Activated naive CD4-positive, alpha-beta T cell treated with anti-CD3 and anti-CD28 coated beads for 36 hours (primary cell): Measurements from ENCODE around the gene RAP2A. TPM values are rescaled to one million over a fixed set of nuclear protein-coding genes. Genes with fewer than 3 reads are reported as not detected.

Experiments
- CTCF ChIA-PET: fragments of 350-600 bp; sonication (Branson Sonifier 250); formaldehyde crosslinking; loops from one replicate; lab custom pipeline; 2021; ENCODE audit warnings: antibody characterized with exemption; lab: Charles Lee
- DNase-seq: peaks from one replicate; pipeline ENCODE4 v3.0.0-alpha.2; 2020
- H3K27ac Mint-ChIP-seq: one replicate; pipeline ENCODE4 v1.8.0; 2021; ENCODE audit warnings: mild to moderate bottlenecking, mixed read lengths
- H3K27me3 Mint-ChIP-seq: one replicate; pipeline ENCODE4 v1.8.0; 2021; ENCODE audit warnings: low read depth, mixed read lengths
- H3K36me3 Mint-ChIP-seq: one replicate; pipeline ENCODE4 v1.8.0; 2021; ENCODE audit warnings: low read depth, mixed read lengths
- H3K4me1 Mint-ChIP-seq: one replicate; pipeline ENCODE4 v1.8.0; 2021; ENCODE audit warnings: low read depth, mixed read lengths
- H3K4me3 Mint-ChIP-seq: one replicate; pipeline ENCODE4 v1.8.0; 2021; ENCODE audit warnings: mild to moderate bottlenecking, moderate library complexity, mixed read lengths
- H3K9me3 Mint-ChIP-seq: one replicate; pipeline ENCODE4 v1.8.0; 2021; ENCODE audit warnings: mixed read lengths
- intact Hi-C: fragments of 100-400 bp; cut with micrococcal nuclease; formaldehyde crosslinking; loops from one replicate; pipeline ENCODE4 v1.15.1; 2023
- total RNA-seq, 2 experiments: library from RNA; stranded (reverse); gene quantifications; one replicate each; pipeline ENCODE4 v1.2.3, GENCODE V29; 2021

RAP2A gene
- 10 to 100 TPM in 1 of 2 experiments, 1 to 10 TPM in 1; 9.9 to 10.8 TPM for total RNA-seq

DNA sequence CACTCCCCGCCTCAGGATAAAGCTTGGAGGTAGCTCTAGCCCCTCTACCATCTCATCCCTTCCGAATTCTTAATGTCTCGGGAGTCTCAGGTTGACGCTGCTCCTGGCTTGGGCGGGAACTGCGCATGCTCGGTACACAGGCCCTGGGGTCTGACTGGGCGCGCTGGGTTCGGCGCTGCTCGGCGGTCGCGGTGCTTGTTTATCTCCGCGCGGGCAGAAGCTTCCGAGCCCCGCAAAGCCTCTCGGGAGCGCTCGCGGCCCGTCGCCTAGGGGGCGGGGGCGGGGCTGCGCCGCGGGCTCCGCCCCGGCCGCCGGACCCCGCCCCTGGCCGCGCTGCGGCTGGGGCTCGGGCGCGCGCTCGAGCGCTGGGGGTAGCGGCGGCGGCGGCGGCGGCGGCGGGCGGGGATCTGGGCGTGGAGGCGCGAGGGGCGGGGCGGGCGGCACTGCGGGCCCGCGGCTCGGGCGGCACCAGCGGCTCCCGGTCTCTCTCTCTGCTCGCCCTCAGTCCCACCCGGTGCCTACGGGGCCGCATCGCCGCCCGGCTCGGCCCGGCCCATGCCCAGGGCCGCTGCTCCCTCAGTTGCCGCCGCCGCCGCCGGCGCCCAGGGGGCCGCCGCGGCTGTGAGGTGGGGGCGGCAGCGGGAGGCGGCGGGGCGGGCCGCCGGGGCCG is at the start of gene RAP2A:
Gene RAP2A (plus strand): TSS at position 443 of the 670 bp plus-strand sequence. CDS start 302 bp downstream, outside the sequence.
- Mint-ChIP-seq H3K4me1 (peaks cover 22% of the 10 kb centered on the region), H3K27me3 (no peaks in the 10 kb centered on the region), H3K36me3 (no peaks in the 10 kb centered on the region), H3K27ac (peak within 1 kb of the TSS; percentile 95), H3K4me3 (peak within 1 kb of the TSS; percentile 86), H3K9me3 (no peaks in the 10 kb centered on the region)
- CTCF ChIA-PET: interaction anchor here (0.7 to 1.5 kb wide), 3 partner anchors 76 to 210 kb away, joined by 3 to 4 read pairs (median 4); no protein-coding TSS in a partner anchor
- peak; percentile 89 for DNase-seq
- intact Hi-C loops: loop anchor here (1.0 to 10.0 kb wide), 14 partner anchors 26 to 1757 kb away; partner anchors contain the start of genes DNAJC3 and MBNL2

DNA sequence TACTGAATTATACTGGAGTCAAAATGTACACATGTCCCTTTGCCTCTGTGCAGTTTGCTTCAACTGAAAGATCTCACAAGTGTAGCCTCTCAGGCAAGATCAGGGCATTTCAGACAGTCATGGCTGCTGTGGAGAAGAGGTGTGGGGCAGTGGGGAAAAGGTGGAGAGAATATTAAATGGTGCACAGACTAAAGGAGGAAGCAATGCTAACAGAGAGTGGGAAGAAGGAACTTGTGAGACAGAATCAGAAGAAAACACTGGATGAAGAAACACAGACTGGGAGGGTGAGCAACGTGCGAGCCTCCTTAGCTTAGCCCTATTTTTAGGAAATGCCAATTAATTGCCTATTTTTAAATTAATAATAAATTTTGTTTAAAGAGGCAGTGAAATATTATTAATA is 49.6 kb upstream of the RAP2A start:
- CTCF ChIA-PET: interaction anchor here (0.9 kb wide), 1 partner anchor 157 kb away, joined by 3 read pairs; no protein-coding TSS in a partner anchor
- Mint-ChIP-seq H3K36me3 (peaks cover 13% of the 10 kb centered on the region), H3K27ac (no peak overlapping the region), H3K4me1 (peaks cover 2% of the 10 kb centered on the region), H3K9me3 (no peaks in the 10 kb centered on the region), H3K4me3 (no peak overlapping the region), H3K27me3 (no peaks in the 10 kb centered on the region)
- DNase-seq: no peak
- intact Hi-C loops: no loop called here

DNA sequence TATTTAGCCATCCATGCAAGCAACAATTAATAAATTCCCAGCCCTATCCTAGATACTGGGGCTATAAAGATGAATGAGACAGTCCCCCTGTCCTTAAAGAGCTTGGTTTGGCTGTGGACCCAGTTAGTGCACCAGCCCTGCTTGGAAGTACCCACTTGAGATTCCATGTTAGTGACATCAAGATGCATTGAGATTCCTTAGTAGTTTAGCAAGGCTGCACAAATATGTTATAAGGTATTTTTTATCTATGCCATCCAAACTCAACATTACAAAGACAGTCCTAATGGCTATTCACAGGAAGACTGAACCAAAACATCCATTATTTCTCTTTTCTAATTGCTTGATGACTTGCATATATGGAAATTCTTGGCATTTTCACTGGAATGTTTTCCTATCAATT is 48.8 kb upstream of the RAP2A start:
- intact Hi-C loops: no loop called here
- Mint-ChIP-seq H3K4me1 (peaks cover 2% of the 10 kb centered on the region), H3K9me3 (no peaks in the 10 kb centered on the region), H3K27ac (no peak overlapping the region), H3K27me3 (no peaks in the 10 kb centered on the region), H3K4me3 (no peak overlapping the region), H3K36me3 (peaks cover 13% of the 10 kb centered on the region)
- CTCF ChIA-PET: no interaction called here
- DNase-seq: no peak

DNA sequence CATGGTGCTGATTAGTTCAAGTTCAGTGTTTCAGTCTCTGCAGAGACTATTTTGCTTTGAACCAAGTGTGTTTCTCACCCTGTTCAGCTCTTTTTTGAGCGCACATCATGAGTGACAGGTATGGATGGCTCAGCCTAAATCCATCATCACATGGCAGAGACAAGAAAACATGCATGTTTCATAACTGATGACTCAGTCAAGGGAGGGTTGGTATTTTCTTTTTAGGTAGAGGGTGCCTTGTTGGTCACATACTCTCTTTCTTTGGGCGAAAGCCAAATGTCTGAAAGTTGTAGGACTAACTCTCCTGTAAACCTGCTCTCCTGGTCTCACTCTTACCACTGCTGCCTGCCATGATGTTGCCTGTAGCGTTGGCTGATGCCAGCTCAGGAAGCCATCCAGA is 48.1 kb upstream of the RAP2A start:
- peaks cover 12% of the 10 kb centered on the region for H3K36me3 Mint-ChIP-seq
- intact Hi-C loops: no loop called here
- CTCF ChIA-PET: interaction anchor here (0.6 kb wide), 1 partner anchor 104 kb away, joined by 4 read pairs; no protein-coding TSS in a partner anchor
- no peak overlapping the region for H3K27ac Mint-ChIP-seq
- H3K27me3 Mint-ChIP-seq: no peaks in the 10 kb centered on the region
- no peak for DNase-seq
- peaks cover 2% of the 10 kb centered on the region for H3K4me1 Mint-ChIP-seq
- no peak overlapping the region for H3K4me3 Mint-ChIP-seq
- H3K9me3 Mint-ChIP-seq: no peaks in the 10 kb centered on the region

DNA sequence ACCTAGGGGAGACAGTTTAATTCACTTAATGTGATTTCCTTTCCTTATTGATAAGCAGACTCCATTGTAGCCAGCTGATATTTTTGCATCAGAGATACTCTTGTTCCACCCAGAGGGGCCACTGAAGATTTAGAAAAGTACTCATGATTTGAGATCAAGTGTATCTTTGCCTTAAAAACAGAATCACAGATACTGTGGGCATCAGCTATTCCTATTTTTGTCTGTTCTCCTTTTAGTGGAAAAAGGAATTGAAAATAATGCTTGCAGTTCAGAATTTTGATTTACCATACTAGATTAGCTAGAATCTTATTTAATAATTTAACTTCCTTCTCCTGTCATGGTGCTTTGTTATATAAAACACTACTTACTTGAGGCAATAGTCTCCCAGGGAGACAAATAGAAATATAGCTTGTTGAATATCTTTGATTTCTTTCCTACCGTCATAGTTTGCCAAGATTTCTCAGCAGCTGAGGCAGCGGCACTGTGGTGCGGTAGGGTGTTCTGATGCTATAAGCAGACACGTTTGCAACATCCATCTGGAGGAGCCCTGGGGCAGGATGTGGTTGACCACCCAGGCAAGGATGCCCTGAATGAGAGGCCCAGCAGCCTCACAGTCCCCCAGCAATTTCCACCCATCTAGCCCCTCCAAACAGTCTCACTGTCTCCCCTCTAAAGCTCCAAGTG is 47.0 kb upstream of the RAP2A start:
- DNase-seq: peak; percentile 19
- Mint-ChIP-seq H3K27me3 (no peaks in the 10 kb centered on the region), H3K27ac (no peak overlapping the region), H3K4me1 (peaks cover 2% of the 10 kb centered on the region), H3K9me3 (no peaks in the 10 kb centered on the region), H3K36me3 (peaks cover 14% of the 10 kb centered on the region), H3K4me3 (no peak overlapping the region)
- intact Hi-C loops: no loop called here
- CTCF ChIA-PET: interaction anchor here (1.0 kb wide), 1 partner anchor 277 kb away, joined by 5 read pairs; no protein-coding TSS in a partner anchor

DNA sequence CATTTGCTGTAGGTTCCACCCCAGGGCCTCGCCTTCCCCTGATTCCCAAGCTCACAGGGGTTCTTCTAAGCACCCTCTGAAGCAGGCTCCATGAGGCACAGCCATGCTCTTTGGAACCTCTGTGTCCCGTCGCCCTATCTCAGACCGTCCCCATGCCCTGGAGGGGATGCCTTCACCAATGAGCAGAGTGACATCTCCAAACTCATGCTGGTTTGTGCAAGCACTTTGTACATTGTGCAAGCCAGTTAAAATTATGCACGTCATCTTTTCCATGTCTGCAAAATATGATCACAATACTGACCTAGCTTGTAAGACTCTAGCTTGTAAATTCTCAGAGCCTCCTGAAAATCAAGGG is 46.5 kb upstream of the RAP2A start:
- Mint-ChIP-seq H3K27ac (no peak overlapping the region), H3K4me3 (no peak overlapping the region)

DNA sequence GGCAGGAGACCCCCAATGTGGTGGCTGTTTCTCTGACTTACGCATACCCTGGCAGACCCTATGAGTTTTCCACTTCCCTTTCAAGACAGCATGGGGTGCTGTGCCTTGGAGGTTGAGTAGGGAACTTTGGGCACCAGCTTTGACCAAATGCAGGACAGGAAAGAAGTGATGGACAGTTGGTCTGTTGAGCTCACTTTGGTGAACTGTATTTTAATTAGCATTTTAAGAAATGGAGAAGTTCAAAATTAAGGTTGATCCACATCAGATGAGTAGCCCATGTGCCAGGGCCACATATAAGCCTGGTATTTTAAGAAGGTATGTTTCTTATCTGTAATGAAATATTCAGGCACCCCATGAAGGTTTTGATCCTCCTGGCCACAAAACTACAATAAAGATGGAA is 46.1 kb upstream of the RAP2A start:
- peaks cover 2% of the 10 kb centered on the region for H3K4me1 Mint-ChIP-seq
- H3K36me3 Mint-ChIP-seq: peaks cover 7% of the 10 kb centered on the region
- intact Hi-C loops: no loop called here
- CTCF ChIA-PET: no interaction called here
- H3K4me3 Mint-ChIP-seq: no peak overlapping the region
- DNase-seq: no peak
- H3K27me3 Mint-ChIP-seq: no peaks in the 10 kb centered on the region
- no peaks in the 10 kb centered on the region for H3K9me3 Mint-ChIP-seq
- H3K27ac Mint-ChIP-seq: no peak overlapping the region

More for the DNA sequence above, 46.5 kb upstream of the RAP2A start:
- peaks cover 2% of the 10 kb centered on the region for H3K4me1 Mint-ChIP-seq
- no peaks in the 10 kb centered on the region for H3K27me3 Mint-ChIP-seq
- intact Hi-C loops: no loop called here
- H3K9me3 Mint-ChIP-seq: no peaks in the 10 kb centered on the region
- H3K36me3 Mint-ChIP-seq: peaks cover 11% of the 10 kb centered on the region
- no peak for DNase-seq
- CTCF ChIA-PET: interaction anchor here (1.0 kb wide), 1 partner anchor 278 kb away, joined by 5 read pairs; no protein-coding TSS in a partner anchor

DNA sequence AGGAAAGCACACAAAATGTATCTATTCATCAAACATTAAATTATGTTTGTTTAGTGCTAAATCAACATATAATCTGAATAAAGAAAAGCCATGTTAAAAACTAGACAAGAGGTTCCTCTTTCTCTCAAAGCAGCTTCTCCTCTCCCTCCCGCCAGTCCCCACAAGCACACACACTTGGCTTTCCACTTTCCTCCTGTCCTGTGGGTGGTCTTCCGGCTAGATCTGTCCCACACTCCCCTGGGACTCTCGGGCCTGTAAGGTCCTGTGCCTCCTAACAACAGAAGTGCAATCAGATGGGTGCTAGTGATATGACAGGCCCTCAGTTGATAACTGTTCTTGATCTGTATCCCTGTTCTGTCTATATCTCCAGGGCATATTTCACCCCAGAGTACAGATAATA is 45.6 kb upstream of the RAP2A start:
- Mint-ChIP-seq H3K27ac (no peak overlapping the region), H3K4me1 (peaks cover 2% of the 10 kb centered on the region), H3K4me3 (no peak overlapping the region), H3K36me3 (peaks cover 7% of the 10 kb centered on the region), H3K27me3 (no peaks in the 10 kb centered on the region), H3K9me3 (no peaks in the 10 kb centered on the region)
- CTCF ChIA-PET: interaction anchor here (0.6 to 1.5 kb wide), 3 partner anchors 31 to 368 kb away, joined by 3 to 5 read pairs (median 3); no protein-coding TSS in a partner anchor
- DNase-seq: no peak
- intact Hi-C loops: no loop called here

DNA sequence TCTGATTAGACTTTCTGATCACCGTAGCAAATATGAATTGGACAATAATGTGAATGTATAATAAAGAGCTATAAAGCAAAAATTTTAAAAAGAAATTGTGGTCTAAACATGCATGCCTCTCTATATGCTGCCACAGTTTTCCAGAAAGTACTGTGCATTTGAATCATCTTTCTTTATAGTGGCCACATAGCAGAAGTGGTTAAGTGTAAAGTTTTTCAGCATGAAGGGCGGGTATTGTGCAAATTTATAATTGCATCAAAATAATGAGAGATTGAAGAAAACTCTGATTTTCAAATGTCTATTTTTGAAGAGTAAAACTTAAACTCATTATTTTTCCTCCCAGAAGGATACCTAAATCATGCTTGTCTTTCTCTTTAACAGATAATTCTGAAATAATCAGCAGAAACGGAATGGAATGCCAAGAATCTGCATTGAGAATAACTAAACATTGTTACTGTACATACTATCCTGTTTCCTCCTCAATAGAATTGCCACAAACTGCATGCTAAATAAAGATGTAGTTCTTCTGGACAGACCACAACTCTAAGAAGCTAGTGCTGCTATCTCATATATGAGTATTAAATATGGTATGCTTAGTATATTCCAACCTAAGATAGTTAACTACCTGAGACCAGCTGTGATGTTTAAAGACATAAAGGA is 42.9 kb upstream of the RAP2A start:
- Mint-ChIP-seq H3K27me3 (no peaks in the 10 kb centered on the region), H3K4me1 (no peaks in the 10 kb centered on the region), H3K9me3 (no peaks in the 10 kb centered on the region), H3K36me3 (peaks cover 8% of the 10 kb centered on the region), H3K27ac (no peak overlapping the region), H3K4me3 (no peak overlapping the region)
- DNase-seq: no peak
- CTCF ChIA-PET: interaction anchor here (0.7 to 1.0 kb wide), 3 partner anchors 25 to 282 kb away, joined by 3 read pairs; no protein-coding TSS in a partner anchor
- intact Hi-C loops: no loop called here

DNA sequence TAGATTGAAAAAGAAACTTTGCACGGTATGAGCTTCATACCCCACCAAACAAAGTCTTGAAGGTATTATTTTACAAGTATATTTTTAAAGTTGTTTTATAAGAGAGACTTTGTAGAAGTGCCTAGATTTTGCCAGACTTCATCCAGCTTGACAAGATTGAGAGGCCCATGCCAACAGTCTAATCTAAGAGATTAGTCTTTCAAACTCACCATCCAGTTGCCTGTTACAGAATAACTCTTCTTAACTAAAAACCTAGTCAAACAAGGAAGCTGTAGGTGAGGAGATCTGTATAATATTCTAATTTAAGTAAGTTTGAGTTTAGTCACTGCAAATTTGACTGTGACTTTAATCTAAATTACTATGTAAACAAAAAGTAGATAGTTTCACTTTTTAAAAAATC is 41.9 kb upstream of the RAP2A start:
- intact Hi-C loops: no loop called here
- no peak for DNase-seq
- Mint-ChIP-seq H3K27me3 (no peaks in the 10 kb centered on the region), H3K4me3 (no peak overlapping the region), H3K36me3 (peaks cover 8% of the 10 kb centered on the region), H3K9me3 (no peaks in the 10 kb centered on the region), H3K4me1 (no peaks in the 10 kb centered on the region), H3K27ac (no peak overlapping the region)
- CTCF ChIA-PET: no interaction called here

DNA sequence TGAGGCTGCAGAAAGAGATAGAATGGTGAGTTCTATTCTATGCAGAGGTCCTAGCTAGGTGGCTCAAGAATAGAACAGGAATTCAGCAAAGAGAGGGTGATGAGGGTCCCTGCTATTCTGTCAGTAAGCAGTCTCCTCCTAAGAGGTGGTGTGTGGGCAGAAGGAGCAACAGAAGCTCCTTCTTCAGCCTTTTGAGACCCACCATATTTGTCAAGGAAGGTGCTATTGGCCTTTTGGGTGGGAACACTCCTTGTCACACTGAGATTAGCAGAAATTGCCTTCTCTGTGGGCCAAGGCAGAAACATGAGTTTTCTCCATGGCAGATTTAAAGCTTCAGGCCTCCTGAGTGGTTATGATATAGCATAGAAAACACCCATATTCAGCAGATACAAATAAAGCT is 39.4 kb upstream of the RAP2A start:
- H3K27ac Mint-ChIP-seq: no peak overlapping the region
- DNase-seq: no peak
- peaks cover 8% of the 10 kb centered on the region for H3K36me3 Mint-ChIP-seq
- H3K9me3 Mint-ChIP-seq: no peaks in the 10 kb centered on the region
- H3K27me3 Mint-ChIP-seq: no peaks in the 10 kb centered on the region
- intact Hi-C loops: no loop called here
- H3K4me3 Mint-ChIP-seq: no peak overlapping the region
- no peaks in the 10 kb centered on the region for H3K4me1 Mint-ChIP-seq
- CTCF ChIA-PET: interaction anchor here (1.1 kb wide), 1 partner anchor 284 kb away, joined by 3 read pairs; no protein-coding TSS in a partner anchor

DNA sequence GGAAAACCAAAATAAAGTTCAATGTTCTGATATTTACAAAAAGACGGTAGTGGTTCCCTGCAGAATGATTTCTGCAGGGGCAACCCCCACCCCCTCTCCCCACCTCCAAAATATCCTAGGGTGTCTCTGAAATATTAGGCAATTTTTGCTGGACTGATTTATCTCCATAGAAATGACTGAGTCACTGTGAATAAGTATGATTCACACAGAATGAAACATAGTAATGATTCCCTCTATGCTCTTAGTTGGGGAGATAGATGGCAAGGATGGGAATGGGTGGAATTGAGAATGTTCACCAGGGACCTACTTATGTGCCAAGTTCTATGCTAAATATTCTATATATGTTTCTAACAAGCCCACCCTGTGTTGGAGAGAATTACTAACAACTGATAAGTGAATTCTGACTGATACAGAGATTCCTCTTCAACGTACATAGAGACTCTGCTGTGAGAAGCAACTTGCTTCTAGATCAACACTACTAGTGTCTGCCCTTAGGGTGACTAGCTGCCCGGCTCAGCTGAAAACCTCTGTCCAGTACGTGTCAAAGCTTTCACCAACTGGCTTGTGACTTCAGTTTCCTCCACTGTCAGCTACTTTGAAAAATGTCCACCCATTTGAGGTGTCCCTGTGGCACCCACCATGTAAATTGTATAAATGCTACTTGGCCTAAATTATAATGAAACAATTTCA is 38.4 kb upstream of the RAP2A start:
- CTCF ChIA-PET: no interaction called here

More for the DNA sequence above, 38.4 kb upstream of the RAP2A start:
- intact Hi-C loops: no loop called here
- Mint-ChIP-seq H3K36me3 (peaks cover 8% of the 10 kb centered on the region), H3K27me3 (no peaks in the 10 kb centered on the region), H3K27ac (no peak overlapping the region), H3K4me3 (no peak overlapping the region), H3K9me3 (no peaks in the 10 kb centered on the region), H3K4me1 (no peaks in the 10 kb centered on the region)
- no peak for DNase-seq
